HUES64 (cell line): ENCODE measurements around the gene PPP2R3B.
A peak's percentile ranks its signal among the peaks of the same experiment; 100 is the strongest.

ENCODE experiments used
- H3K27ac ChIP-seq: 2 replicates; pipeline ENCODE4 v1.7.0; 2013; ENCODE audit warnings: low read depth, low read length, inconsistent platforms
- H3K27me3 ChIP-seq: 2 replicates; pipeline ENCODE4 v1.6.1; 2013; ENCODE audit warnings: mild to moderate bottlenecking, low read length; ENCODE audit not compliant: insufficient read depth
- H3K36me3 ChIP-seq: 2 replicates; pipeline ENCODE4 v1.6.1; 2013; ENCODE audit warnings: mild to moderate bottlenecking, low read length; ENCODE audit not compliant: insufficient read depth
- H3K4me1 ChIP-seq: 2 replicates; pipeline ENCODE4 v1.6.1; 2013; ENCODE audit warnings: mild to moderate bottlenecking, low read length, moderate library complexity; ENCODE audit not compliant: insufficient read depth
- H3K4me3 ChIP-seq: 2 replicates; pipeline ENCODE4 v1.5.1; 2013; ENCODE audit warnings: mild to moderate bottlenecking, low read length, moderate library complexity
- H3K9ac ChIP-seq: 2 replicates; pipeline ENCODE4 v1.6.1; 2013; ENCODE audit warnings: mild to moderate bottlenecking, low read depth, low read length
- H3K9me3 ChIP-seq: 2 replicates; pipeline ENCODE4 v1.6.1; 2013; ENCODE audit warnings: low read depth, low read length; ENCODE audit not compliant: insufficient read depth
- WGBS: fragments of 150-250, 120-280 bp; methylation state at CpG from one replicate; pipeline ENCODE4 v1.1.7; 2013; ENCODE audit warnings: missing lambda C conversion rate; 5-methylcytosine and 5-hydroxymethylcytosine counted together

The PPP2R3B gene

GRCh38 chrX:370244-370962 is 16.3 kb downstream of the PPP2R3B start:
- 0 out of 2 replicates have a peak, but pooled peaks cover 3% of the 10 kb centered on the region for H3K9me3 ChIP-seq
- no peak overlapping the region for H3K27ac ChIP-seq
- H3K9ac ChIP-seq, result 0 out of 2 replicates have a peak overlapping the region, but pooled peaks have one; percentile 7
- WGBS, result 92% methylated on average over 43 of the region's 43 CpGs
- peaks cover 32% of the 10 kb centered on the region for H3K27me3 ChIP-seq
- H3K4me3 ChIP-seq, result no peak overlapping the region
- H3K36me3 ChIP-seq, result no peaks in the 10 kb centered on the region
- peaks cover 27% of the 10 kb centered on the region for H3K4me1 ChIP-seq

- no peaks in the 10 kb centered on the region for H3K36me3 ChIP-seq
- peak overlapping the region; percentile 56 for H3K27ac ChIP-seq
- H3K4me1 ChIP-seq, result peaks cover 26% of the 10 kb centered on the region
- WGBS, result 91% methylated on average over 34 of the region's 34 CpGs
- H3K27me3 ChIP-seq, result peaks cover 25% of the 10 kb centered on the region
- 0 out of 2 replicates have a peak, but pooled peaks cover 3% of the 10 kb centered on the region for H3K9me3 ChIP-seq
- H3K4me3 ChIP-seq, result no peak overlapping the region
- 0 out of 2 replicates have a peak overlapping the region, but pooled peaks have one; percentile 7 for H3K9ac ChIP-seq
Measured at GRCh38 chrX:369563-370101, 17.1 kb downstream of the PPP2R3B start.

GRCh38 chrX:368811-369562 is 17.7 kb downstream of the PPP2R3B start:
- H3K27ac ChIP-seq, result peak overlapping the region; percentile 56
- 85% methylated on average over 25 of the region's 25 CpGs for WGBS
- no peak overlapping the region for H3K9ac ChIP-seq
- 0 out of 2 replicates have a peak, but pooled peaks cover 3% of the 10 kb centered on the region for H3K9me3 ChIP-seq
- H3K36me3 ChIP-seq, result peaks cover 3% of the 10 kb centered on the region; the same call in 1 of the 2 replicates
- peaks cover 18% of the 10 kb centered on the region for H3K27me3 ChIP-seq
- H3K4me1 ChIP-seq, result peaks cover 22% of the 10 kb centered on the region
- H3K4me3 ChIP-seq, result no peak overlapping the region

DNA sequence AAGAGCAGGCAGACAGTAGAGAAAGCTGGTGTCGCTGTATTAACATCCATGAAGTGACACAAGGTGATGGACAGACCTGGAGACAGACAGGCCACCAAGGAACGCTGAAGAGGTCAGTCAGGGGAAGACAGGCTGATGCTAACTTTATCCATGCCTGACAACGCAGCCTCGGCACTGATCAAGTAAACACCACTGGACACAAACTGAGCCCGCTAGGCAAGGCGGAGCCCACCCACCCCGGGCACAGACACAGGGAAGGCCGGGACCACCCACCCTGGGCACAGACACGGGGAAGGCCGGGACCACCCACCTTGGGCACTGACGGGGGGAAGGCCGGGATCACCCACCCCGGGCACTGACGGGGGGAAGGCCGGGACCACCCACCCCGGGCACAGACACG is 18.8 kb downstream of the PPP2R3B start:
- peaks cover 4% of the 10 kb centered on the region; the same call in 1 of the 2 replicates for H3K36me3 ChIP-seq
- H3K9ac ChIP-seq, result no peak overlapping the region
- H3K4me1 ChIP-seq, result peaks cover 21% of the 10 kb centered on the region
- 96% methylated on average over 17 of the region's 17 CpGs for WGBS
- H3K27me3 ChIP-seq, result peaks cover 10% of the 10 kb centered on the region
- H3K4me3 ChIP-seq, result no peak overlapping the region
- 0 out of 2 replicates have a peak, but pooled peaks cover 3% of the 10 kb centered on the region for H3K9me3 ChIP-seq
- peak overlapping the region; percentile 49; the same call in 1 of the 2 replicates for H3K27ac ChIP-seq

DNA sequence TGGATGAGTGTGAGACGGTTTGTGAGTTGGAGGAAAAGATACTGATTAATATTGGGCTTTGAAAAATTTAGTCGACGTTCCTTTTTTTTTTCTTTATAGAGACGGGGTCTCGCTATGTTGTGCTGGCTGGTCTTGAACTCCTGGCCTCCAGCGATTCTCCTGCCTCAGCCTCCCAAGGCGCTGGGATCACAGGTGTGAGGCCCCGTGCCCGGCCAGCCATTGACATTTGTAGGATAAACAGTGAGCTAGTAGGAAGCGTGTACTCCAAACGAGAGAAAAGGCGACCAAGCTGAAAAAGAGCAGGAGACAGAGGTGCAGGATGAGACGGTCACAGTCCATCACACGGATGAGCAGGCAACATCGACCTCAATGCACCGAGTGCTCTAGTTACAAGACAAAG is 19.4 kb downstream of the PPP2R3B start:
- Histone ChIP-seq H3K27ac (no peak overlapping the region), H3K9me3 (0 out of 2 replicates have a peak, but pooled peaks cover 3% of the 10 kb centered on the region)

GRCh38 chrX:363621-364375 is 22.9 kb downstream of the PPP2R3B start:
- 96% methylated on average over 37 of the region's 37 CpGs for WGBS
- Histone ChIP-seq H3K36me3 (peaks cover 31% of the 10 kb centered on the region), H3K4me1 (peaks cover under 1% of the 10 kb centered on the region; the same call in 1 of the 2 replicates), H3K4me3 (no peak overlapping the region), H3K9me3 (0 out of 2 replicates have a peak, but pooled peaks cover 3% of the 10 kb centered on the region), H3K9ac (no peak overlapping the region), H3K27me3 (no peaks in the 10 kb centered on the region), H3K27ac (no peak overlapping the region)

More for the DNA sequence above, 19.4 kb downstream of the PPP2R3B start:
- 95% methylated on average over 16 of the region's 16 CpGs for WGBS
- no peak overlapping the region for H3K9ac ChIP-seq
- H3K4me1 ChIP-seq, result peaks cover 15% of the 10 kb centered on the region
- H3K36me3 ChIP-seq, result peaks cover 4% of the 10 kb centered on the region; the same call in 1 of the 2 replicates
- peaks cover 5% of the 10 kb centered on the region for H3K27me3 ChIP-seq
- H3K4me3 ChIP-seq, result no peak overlapping the region

DNA sequence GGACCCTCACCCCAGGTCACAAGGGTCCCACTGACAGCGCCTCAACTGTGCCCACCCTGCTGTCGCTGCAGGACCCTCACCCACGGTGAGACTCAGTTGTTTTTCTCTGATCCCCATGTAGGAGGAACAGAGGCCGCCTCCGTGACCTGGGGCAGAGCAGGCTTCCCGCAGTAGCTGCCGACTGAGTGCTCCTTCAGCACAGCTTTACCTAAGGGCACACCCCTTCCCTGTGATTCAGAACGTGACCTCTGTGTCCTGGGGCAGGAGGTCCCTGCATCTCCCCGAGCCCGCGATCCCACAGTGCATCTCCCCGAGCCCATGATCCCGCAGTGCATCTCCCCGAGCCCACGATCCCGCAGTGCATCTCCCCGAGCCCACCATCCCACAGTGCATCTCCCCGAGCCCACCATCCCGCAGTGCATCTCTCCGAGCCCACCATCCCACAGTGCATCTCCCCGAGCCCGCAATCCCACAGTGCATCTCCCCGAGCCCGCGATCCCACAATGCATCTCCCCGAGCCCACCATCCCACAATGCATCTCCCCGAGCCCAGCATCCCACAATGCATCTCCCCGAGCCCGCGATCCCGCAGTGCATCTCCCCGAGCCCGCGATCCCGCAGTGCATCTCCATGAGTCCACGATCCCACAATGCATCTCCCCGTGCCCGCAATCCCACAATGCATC is 23.6 kb downstream of the PPP2R3B start:
- Histone ChIP-seq H3K9ac (no peak overlapping the region), H3K27me3 (no peaks in the 10 kb centered on the region), H3K9me3 (0 out of 2 replicates have a peak, but pooled peaks cover 3% of the 10 kb centered on the region), H3K27ac (no peak overlapping the region), H3K36me3 (peaks cover 34% of the 10 kb centered on the region), H3K4me3 (no peak overlapping the region), H3K4me1 (no peaks in the 10 kb centered on the region)
- 82% methylated on average over 38 of the region's 38 CpGs for WGBS

- H3K27me3 ChIP-seq, result no peaks in the 10 kb centered on the region
- WGBS, result 94% methylated on average over 13 of the region's 13 CpGs
- 0 out of 2 replicates have a peak, but pooled peaks cover 3% of the 10 kb centered on the region for H3K9me3 ChIP-seq
- H3K4me3 ChIP-seq, result no peak overlapping the region
- H3K9ac ChIP-seq, result no peak overlapping the region
- H3K36me3 ChIP-seq, result peaks cover 41% of the 10 kb centered on the region
- no peak overlapping the region for H3K27ac ChIP-seq
- no peaks in the 10 kb centered on the region for H3K4me1 ChIP-seq
Measured at GRCh38 chrX:362351-362750, 24.4 kb downstream of the PPP2R3B start.

- Histone ChIP-seq H3K27me3 (no peaks in the 10 kb centered on the region), H3K9me3 (no peaks in the 10 kb centered on the region), H3K36me3 (peaks cover 41% of the 10 kb centered on the region), H3K27ac (no peak overlapping the region), H3K4me1 (no peaks in the 10 kb centered on the region), H3K4me3 (no peak overlapping the region), H3K9ac (no peak overlapping the region)
- 95% methylated on average over 54 of the region's 54 CpGs for WGBS
Measured at GRCh38 chrX:361231-362145, 25.2 kb downstream of the PPP2R3B start.
